ENCODE data around the gene HDHD5. TPM values are rescaled to one million over a fixed set of nuclear protein-coding genes. Genes with fewer than 3 reads are reported as not detected.

HDHD5 gene
- total RNA-seq, 2 donors from 2014 or later = 39.4 to 53.0 TPM

DNA sequence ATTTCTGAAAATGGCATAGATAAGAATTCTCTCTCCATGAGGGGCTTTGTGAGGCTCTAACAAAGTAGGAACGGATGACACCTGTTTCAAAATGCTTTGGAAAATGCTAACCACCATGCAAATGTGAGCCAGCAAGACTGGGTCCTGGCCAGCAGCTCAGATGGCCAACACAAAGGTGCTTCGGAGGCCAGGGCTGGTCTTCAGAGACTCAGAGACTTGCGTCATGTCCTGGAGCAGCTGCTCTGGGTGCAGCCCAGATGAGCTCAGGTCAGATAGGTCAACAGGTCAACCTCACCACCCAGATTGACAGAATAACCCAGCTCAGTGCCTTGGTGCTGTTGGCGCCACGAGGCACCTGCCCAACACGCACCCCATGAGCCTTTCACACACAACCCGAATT lies 25.9 kb downstream of the HDHD5 start:
- no peaks in the 10 kb centered on the region for H3K27me3 Mint-ChIP-seq (ENCODE audit: insufficient read depth)
- no peaks in the 10 kb centered on the region for H3K4me1 Mint-ChIP-seq
- 93 to 94% methylated on average over 6 to 7 of the region's 7 CpGs for WGBS, 2 experiments (ENCODE audit: insufficient coverage in 1 of 2, insufficient read length in 1 of 2)

DNA sequence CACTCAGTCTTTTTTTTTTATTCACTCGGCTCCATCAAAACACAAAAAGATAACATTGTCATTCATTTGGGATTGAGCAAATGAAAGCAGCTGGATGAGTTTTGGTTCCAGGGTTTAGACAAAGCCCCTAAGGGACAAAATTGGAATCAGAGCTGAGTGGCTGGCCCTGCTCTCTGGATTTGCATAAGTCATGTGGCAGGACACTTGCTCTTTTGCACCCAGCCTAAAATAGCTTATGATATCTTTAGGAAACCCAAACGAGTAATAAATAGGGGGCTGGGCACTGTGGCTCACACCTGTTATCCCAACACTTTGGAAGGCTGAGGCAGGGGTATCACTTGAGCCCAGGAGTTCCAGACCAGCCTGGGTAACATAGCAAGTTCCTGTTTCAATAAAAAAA lies 27.0 kb downstream of the HDHD5 start:
- no peak overlapping the region for H3K27ac Mint-ChIP-seq
- no peak overlapping the region for H3K4me3 Mint-ChIP-seq
- Histone ChIP-seq H3K4me1 (ENCODE audit: control insufficient read depth, insufficient read depth, low read length) (no peaks in the 10 kb centered on the region), H3K27me3 (ENCODE audit: control insufficient read depth, insufficient read depth, low read length, poor library complexity, severe bottlenecking) (no peaks in the 10 kb centered on the region), H3K9ac (ENCODE audit: extremely low read depth, low read length, poor library complexity, severe bottlenecking) (no peak overlapping the region), H3K9me3 (ENCODE audit: control insufficient read depth, low read length) (no peaks in the 10 kb centered on the region), H3K36me3 (ENCODE audit: control insufficient read depth, insufficient read depth, low read length) (no peaks in the 10 kb centered on the region), H3K27ac (ENCODE audit: low read depth, low read length) (peak overlapping the region; percentile 20), H3K4me3 (ENCODE audit: low read length) (no peak overlapping the region)
- TF ChIP-seq, protein P1, sequence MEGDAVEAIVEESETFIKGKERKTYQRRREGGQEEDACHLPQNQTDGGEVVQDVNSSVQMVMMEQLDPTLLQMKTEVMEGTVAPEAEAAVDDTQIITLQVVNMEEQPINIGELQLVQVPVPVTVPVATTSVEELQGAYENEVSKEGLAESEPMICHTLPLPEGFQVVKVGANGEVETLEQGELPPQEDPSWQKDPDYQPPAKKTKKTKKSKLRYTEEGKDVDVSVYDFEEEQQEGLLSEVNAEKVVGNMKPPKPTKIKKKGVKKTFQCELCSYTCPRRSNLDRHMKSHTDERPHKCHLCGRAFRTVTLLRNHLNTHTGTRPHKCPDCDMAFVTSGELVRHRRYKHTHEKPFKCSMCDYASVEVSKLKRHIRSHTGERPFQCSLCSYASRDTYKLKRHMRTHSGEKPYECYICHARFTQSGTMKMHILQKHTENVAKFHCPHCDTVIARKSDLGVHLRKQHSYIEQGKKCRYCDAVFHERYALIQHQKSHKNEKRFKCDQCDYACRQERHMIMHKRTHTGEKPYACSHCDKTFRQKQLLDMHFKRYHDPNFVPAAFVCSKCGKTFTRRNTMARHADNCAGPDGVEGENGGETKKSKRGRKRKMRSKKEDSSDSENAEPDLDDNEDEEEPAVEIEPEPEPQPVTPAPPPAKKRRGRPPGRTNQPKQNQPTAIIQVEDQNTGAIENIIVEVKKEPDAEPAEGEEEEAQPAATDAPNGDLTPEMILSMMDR (conservative IDR thresholded peaks at IDR 0.05) = no peak
- no peak for DNase-seq
- H3K9me3 Mint-ChIP-seq = no peaks in the 10 kb centered on the region
- H3K27me3 Mint-ChIP-seq (ENCODE audit: insufficient read depth) = no peaks in the 10 kb centered on the region
- H3K36me3 Mint-ChIP-seq (ENCODE audit: low read depth) = peaks cover 7% of the 10 kb centered on the region
- no peaks in the 10 kb centered on the region for H3K4me1 Mint-ChIP-seq
- 73 to 80% methylated on average over 1 to 2 of the region's 2 CpGs for WGBS, 2 experiments (ENCODE audit: insufficient coverage in 1 of 2, insufficient read length in 1 of 2)

More for the DNA sequence above, 25.9 kb downstream of the HDHD5 start:
- Mint-ChIP-seq H3K36me3 (ENCODE audit: low read depth) (peaks cover 15% of the 10 kb centered on the region), H3K4me3 (no peak overlapping the region), H3K27ac (no peak overlapping the region), H3K9me3 (no peaks in the 10 kb centered on the region)
- Histone ChIP-seq H3K27me3 (ENCODE audit: control insufficient read depth, insufficient read depth, low read length, poor library complexity, severe bottlenecking) (no peaks in the 10 kb centered on the region), H3K4me1 (ENCODE audit: control insufficient read depth, insufficient read depth, low read length) (no peaks in the 10 kb centered on the region), H3K36me3 (ENCODE audit: control insufficient read depth, insufficient read depth, low read length) (peaks cover 3% of the 10 kb centered on the region), H3K4me3 (ENCODE audit: low read length) (no peak overlapping the region), H3K27ac (ENCODE audit: low read depth, low read length) (no peak overlapping the region), H3K9me3 (ENCODE audit: control insufficient read depth, low read length) (no peaks in the 10 kb centered on the region), H3K9ac (ENCODE audit: extremely low read depth, low read length, poor library complexity, severe bottlenecking) (no peak overlapping the region)
- TF ChIP-seq, protein P1 (conservative IDR thresholded peaks at IDR 0.05) = no peak
- DNase-seq = no peak

DNA sequence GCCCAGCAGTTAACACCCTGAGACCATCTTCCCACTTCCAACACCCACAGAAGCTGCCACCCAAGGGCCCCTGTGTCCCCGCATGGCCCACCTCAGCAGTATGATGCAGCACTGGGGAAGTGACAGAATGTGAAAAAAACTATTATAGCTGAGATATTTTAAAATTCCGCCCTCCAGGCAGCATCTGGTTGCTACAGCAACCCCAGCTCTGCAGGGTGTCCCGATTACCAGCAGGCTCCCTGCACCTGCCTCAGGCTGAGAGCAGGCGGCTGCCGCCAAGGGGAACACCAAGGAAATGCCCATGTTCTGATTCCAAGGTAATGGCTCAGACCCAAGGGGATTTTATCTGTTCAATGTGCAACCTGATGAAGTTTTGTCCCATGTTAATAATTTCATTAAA lies 27.4 kb downstream of the HDHD5 start:
- H3K9me3 Mint-ChIP-seq = no peaks in the 10 kb centered on the region
- 54 to 67% methylated on average over 1 to 5 of the region's 5 CpGs for WGBS, 2 experiments (ENCODE audit: insufficient coverage in 1 of 2, insufficient read length in 1 of 2)
- DNase-seq = peak; percentile 70

More for the DNA sequence above, 27.4 kb downstream of the HDHD5 start:
- Histone ChIP-seq H3K9me3 (ENCODE audit: control insufficient read depth, low read length) (no peaks in the 10 kb centered on the region), H3K9ac (ENCODE audit: extremely low read depth, low read length, poor library complexity, severe bottlenecking) (no peak overlapping the region), H3K36me3 (ENCODE audit: control insufficient read depth, insufficient read depth, low read length) (no peaks in the 10 kb centered on the region), H3K27me3 (ENCODE audit: control insufficient read depth, insufficient read depth, low read length, poor library complexity, severe bottlenecking) (no peaks in the 10 kb centered on the region), H3K4me1 (ENCODE audit: control insufficient read depth, insufficient read depth, low read length) (no peaks in the 10 kb centered on the region), H3K4me3 (ENCODE audit: low read length) (no peak overlapping the region), H3K27ac (ENCODE audit: low read depth, low read length) (peak overlapping the region; percentile 20)
- H3K4me1 Mint-ChIP-seq = no peaks in the 10 kb centered on the region
- TF ChIP-seq, protein P1 (conservative IDR thresholded peaks at IDR 0.05) = peak; percentile 41
- H3K27ac Mint-ChIP-seq = no peak overlapping the region
- peaks cover 4% of the 10 kb centered on the region for H3K36me3 Mint-ChIP-seq (ENCODE audit: low read depth)
- no peaks in the 10 kb centered on the region for H3K27me3 Mint-ChIP-seq (ENCODE audit: insufficient read depth)
- no peak overlapping the region for H3K4me3 Mint-ChIP-seq

Data from endodermal cell (in vitro differentiated cells).